Measurements from ENCODE around the gene TOM1L2. TPM values are rescaled to one million over a fixed set of nuclear protein-coding genes. Genes with fewer than 3 reads are reported as not detected.
A peak's percentile ranks its signal among the peaks of the same experiment; 100 is the strongest.

Gene TOM1L2
- total and polyA plus RNA-seq, 12 donors = 46.4 to 331 (median 273) TPM

- no peak for TF ChIP-seq CTCF (IDR thresholded peaks at IDR 0.05)
- peak in 6 of 8 donors; percentile 4 to 35 (median 15) for ATAC-seq
- intact Hi-C loops (cut with DNase I) = loop anchor here in 5 of 10 donors (1.0 to 5.0 kb wide), 6 partner anchors 35 to 115 kb away; partner anchors contain the start of genes DRC3 (in 2 of the 5), TOM1L2 (in 2 of the 5), ATPAF2 (in 1 of the 5) and GID4 (in 1 of the 5)
- no peaks in the 10 kb centered on the region for H3K36me3 ChIP-seq
- peaks cover 22 to 73% (median 62%) of the 10 kb centered on the region in 9 donors for H3K4me1 ChIP-seq
- 33 to 57% methylated on average over 3 of the region's 3 CpGs for WGBS, 2 donors
- no peak for DNase-seq
- H3K9me3 ChIP-seq = no peaks in the 10 kb centered on the region
- peak overlapping the region in 9 of 10 donors; percentile 36 to 87 (median 76) for H3K27ac ChIP-seq
- H3K4me3 ChIP-seq = no peak overlapping the region
- H3K27me3 ChIP-seq = no peaks in the 10 kb centered on the region
Measured at GRCh38 chr17:17922070-17922614, 50.1 kb downstream of the TOM1L2 start.

GRCh38 chr17:17921192-17922069 lies 50.8 kb downstream of the TOM1L2 start:
- H3K9me3 ChIP-seq = no peaks in the 10 kb centered on the region
- H3K4me3 ChIP-seq = no peak overlapping the region
- no peaks in the 10 kb centered on the region for H3K36me3 ChIP-seq
- peak in 1 of 2 donors; percentile 42 for DNase-seq
- H3K27ac ChIP-seq = peak overlapping the region in 9 of 10 donors; percentile 36 to 87 (median 76)
- intact Hi-C loops (cut with DNase I) = loop anchor here in 5 of 10 donors (1.0 to 5.0 kb wide), 6 partner anchors 34 to 116 kb away; partner anchors contain the start of genes DRC3 (in 2 of the 5), TOM1L2 (in 2 of the 5), ATPAF2 (in 1 of the 5) and GID4 (in 1 of the 5)
- no peaks in the 10 kb centered on the region for H3K27me3 ChIP-seq
- ATAC-seq = peak; percentile 54 to 76 (median 69)
- 36 to 40% methylated on average over 10 of the region's 10 CpGs for WGBS, 2 donors
- peaks cover 22 to 66% (median 55%) of the 10 kb centered on the region in 9 donors for H3K4me1 ChIP-seq
- peak in 1 of 9 donors; percentile 6 for TF ChIP-seq CTCF (IDR thresholded peaks at IDR 0.05)

- TF ChIP-seq CTCF (IDR thresholded peaks at IDR 0.05) = peak; percentile 58 to 85 (median 79)
- H3K9me3 ChIP-seq = no peaks in the 10 kb centered on the region
- intact Hi-C loops (cut with DNase I) = loop anchor here in 8 of 10 donors (2.0 to 10.0 kb wide), 11 partner anchors 32 to 239 kb away; partner anchors contain the start of genes RAI1 (in 5 of the 8), DRC3 (in 2 of the 8), TOM1L2 (in 2 of the 8) and ATPAF2 (in 1 of the 8)
- WGBS, 2 donors = 46 to 53% methylated on average over 5 of the region's 5 CpGs
- H3K36me3 ChIP-seq = no peaks in the 10 kb centered on the region
- no peak overlapping the region for H3K4me3 ChIP-seq
- peak; percentile 50 to 78 (median 67) for ATAC-seq
- H3K27ac ChIP-seq = peak overlapping the region in 5 of 10 donors; percentile 6 to 87 (median 78)
- H3K4me1 ChIP-seq = peaks cover 22 to 62% (median 47%) of the 10 kb centered on the region in 9 donors
- DNase-seq = peak; percentile 60 to 82
- H3K27me3 ChIP-seq = no peaks in the 10 kb centered on the region
Measured at GRCh38 chr17:17919169-17920107, 52.8 kb downstream of the TOM1L2 start.

Data from heart right ventricle (tissue), 16 donors.